Adrenal gland (tissue), 12 donors: Measurements from ENCODE around the gene OVOL2. TPM values are rescaled to one million over a fixed set of nuclear protein-coding genes. Genes with fewer than 3 reads are reported as not detected.

Experiments used
- DNase-seq, 7 donors: peaks; one replicate each; pipeline ENCODE4 v3.0.0-alpha.2; 2019 to 2020
- H3K27ac ChIP-seq, 5 donors: fragments of 200-600 bp; sonication (generic) in 4 of 5; 1 replicate in 3 of 5; 2 replicates in 2 of 5; pipeline versions ENCODE4 v1.5.1 to v1.8.0; 2016 to 2020; ENCODE audit warnings: mild to moderate bottlenecking in 1 of 5
- H3K27me3 ChIP-seq: fragments of 200-600 bp; 2 replicates; pipeline ENCODE4 v1.8.0; 2021
- H3K36me3 ChIP-seq, 2 donors: fragments of 200-600 bp; replicated peaks in 1 of 2; 1 replicate in 1 of 2; 2 replicates in 1 of 2; pipeline versions ENCODE4 v1.5.1 to v1.8.0; 2018 to 2022
- H3K4me1 ChIP-seq, 2 donors: fragments of 200-600 bp; replicated peaks in 1 of 2; 1 replicate in 1 of 2; 2 replicates in 1 of 2; pipeline versions ENCODE4 v1.5.1 to v1.8.0; 2018 to 2021
- H3K4me3 ChIP-seq, 4 donors: fragments of 200-600 bp; sonication (generic) in 3 of 4; one replicate each; pipeline ENCODE4 v1.5.1; 2016 to 2018
- H3K9me3 ChIP-seq, 3 donors: fragments of 200-600 bp; sonication (generic) in 1 of 3; replicated peaks in 1 of 3; 1 replicate in 2 of 3; 2 replicates in 1 of 3; pipeline versions ENCODE4 v1.5.1 to v1.8.0; 2016 to 2021
- CTCF ChIP-seq, 6 experiments: fragments of 450-650 bp in 4 of 6; fragments of 200-600 bp in 2 of 6; sonication (generic) in 1 of 6; IDR thresholded peaks; 1 replicate in 5 of 6; 2 replicates in 1 of 6; pipeline versions ENCODE4 v1.5.1 to v1.8.0; 2016 to 2021; ENCODE audit warnings: antibody characterized with exemption in 6 of 6, mild to moderate bottlenecking in 2 of 6, moderate library complexity in 1 of 6
- POLR2A ChIP-seq, 2 donors: fragments of 450-650 bp; IDR thresholded peaks; one replicate each; pipeline ENCODE4 v1.6.1; 2017; ENCODE audit warnings: antibody characterized with exemption in 2 of 2, mild to moderate bottlenecking in 2 of 2, moderate library complexity in 1 of 2
- WGBS, 4 donors: extraction: QIAGEN DNeasy Blood & Tissue Kit in 2 of 4; methylation state at CpG; one replicate each; pipeline versions ENCODE4 v1.1.5 to v1.1.7; 2013 to 2017; 5-methylcytosine and 5-hydroxymethylcytosine counted together
- intact Hi-C, 2 donors: fragments of 100-400 bp; cut with DNase I; formaldehyde crosslinking; loops; one replicate each; pipeline versions ENCODE4 v1.14.1 to v1.15.0; 2022 to 2023
- polyA plus RNA-seq, 3 donors: library from polyadenylated mRNA; stranded (reverse); fragments of 200-250 nt in 2 of 3; fragments of 350-450 nt in 1 of 3; fragmentation: Illumina TruSeq in 1 of 3; extraction: RNeasy Lipid Tissue Mini Kit (QIAGEN cat#74804) in 1 of 3; gene quantifications; one replicate each; pipeline ENCODE4 v1.2.3, GENCODE V29; 2013 to 2014
- total RNA-seq, 9 donors: library from RNA; depleted of rRNA in 4 of 9; stranded (reverse); fragments of >200 nt in 4 of 9; fragments of 120-200 nt in 1 of 9; fragmentation: NEBNext Ultra II Directional in 1 of 9; extraction: Animal tissue kit (Norgen Biotek cat#: 25700) in 1 of 9; gene quantifications; one replicate each; pipeline versions ENCODE4 v1.1.0 to v1.2.4, GENCODE V29; 2013 to 2023
- donor health status: healthy with polysubstance abuse.
- donor health status: Bipolar disorder and iron deficiency.
- donor health status: DM: yes; HTN: yes; CAD: no.
- donor health status: DM: no; HTN: no; CAD: no.
- donor health status: DM: no; HTN: no; CAD: no.
- donor health status: DM: yes; HTN: yes; CAD: no.

The OVOL2 gene
- total and polyA plus RNA-seq, 12 donors: not detected

- no peak overlapping the region for H3K4me3 ChIP-seq
These were observed 59.3 kb downstream of the OVOL2 start for GRCh38 chr20:17998446-17998845.

GRCh38 chr20:17995967-17996819 is 61.5 kb downstream of the OVOL2 start:
- DNase-seq: peak; percentile 43 to 84 (median 61)
- WGBS, 4 donors: 12 to 18% (median 15%) methylated on average over 16 of the region's 16 CpGs
- intact Hi-C loops: loop anchor here (10.0 kb wide), 2 partner anchors 321 to 491 kb away; no protein-coding TSS in a partner anchor
- peaks cover 0 to 5% of the 10 kb centered on the region in 2 donors for H3K4me1 ChIP-seq
- TF ChIP-seq POLR2A (IDR thresholded peaks at IDR 0.05) (no peak), CTCF (IDR thresholded peaks at IDR 0.05) (peak; percentile 94 to 100 (median 97))
- H3K27me3 ChIP-seq: no peaks in the 10 kb centered on the region
- H3K27ac ChIP-seq: peak overlapping the region in 1 of 5 donors; percentile 15
- no peaks in the 10 kb centered on the region for H3K36me3 ChIP-seq
- no peaks in the 10 kb centered on the region for H3K9me3 ChIP-seq
- H3K4me3 ChIP-seq: no peak overlapping the region

More at GRCh38 chr20:17998446-17998845, 59.3 kb downstream of the OVOL2 start:
- H3K4me1 ChIP-seq: peaks cover 0 to 8% of the 10 kb centered on the region in 2 donors
- no peaks in the 10 kb centered on the region for H3K27me3 ChIP-seq
- intact Hi-C loops: loop anchor here (10.0 kb wide), 2 partner anchors 324 to 494 kb away; no protein-coding TSS in a partner anchor
- no peak for DNase-seq
- no peak overlapping the region for H3K27ac ChIP-seq
- no peaks in the 10 kb centered on the region for H3K36me3 ChIP-seq
- 87 to 94% (median 88%) methylated on average over 5 of the region's 5 CpGs for WGBS, 4 donors
- TF ChIP-seq CTCF (IDR thresholded peaks at IDR 0.05) (no peak), POLR2A (IDR thresholded peaks at IDR 0.05) (no peak)
- no peaks in the 10 kb centered on the region for H3K9me3 ChIP-seq

GRCh38 chr20:17993546-17993945 is 64.2 kb downstream of the OVOL2 start:
- no peak for DNase-seq
- intact Hi-C loops: loop anchor here (10.0 kb wide), 2 partner anchors 319 to 489 kb away; no protein-coding TSS in a partner anchor
- no peak overlapping the region for H3K4me3 ChIP-seq
- no peaks in the 10 kb centered on the region for H3K27me3 ChIP-seq
- H3K36me3 ChIP-seq: no peaks in the 10 kb centered on the region
- WGBS, 4 donors: 77 to 96% (median 79%) methylated on average over 3 of the region's 3 CpGs
- TF ChIP-seq CTCF (IDR thresholded peaks at IDR 0.05) (no peak), POLR2A (IDR thresholded peaks at IDR 0.05) (no peak)
- H3K27ac ChIP-seq: peak overlapping the region in 2 of 5 donors; percentile 26 to 58
- no peaks in the 10 kb centered on the region for H3K9me3 ChIP-seq
- H3K4me1 ChIP-seq: peaks cover 0 to 5% of the 10 kb centered on the region in 2 donors

GRCh38 chr20:17992847-17993513 is 64.7 kb downstream of the OVOL2 start:
- Histone ChIP-seq H3K9me3 (no peaks in the 10 kb centered on the region), H3K27ac (peak overlapping the region in 2 of 5 donors; percentile 26 to 58), H3K27me3 (no peaks in the 10 kb centered on the region), H3K4me3 (no peak overlapping the region), H3K36me3 (peaks cover 0 to 4% of the 10 kb centered on the region in 2 donors), H3K4me1 (peaks cover 0 to 5% of the 10 kb centered on the region in 2 donors)
- 38 to 51% (median 45%) methylated on average over 5 of the region's 5 CpGs for WGBS, 4 donors
- DNase-seq: no peak
- no peak for TF ChIP-seq CTCF (IDR thresholded peaks at IDR 0.05)
- intact Hi-C loops: loop anchor here (10.0 kb wide), 2 partner anchors 318 to 488 kb away; no protein-coding TSS in a partner anchor
